ENCODE measurements around the gene ZPLD1.

ZPLD1 gene

DNA sequence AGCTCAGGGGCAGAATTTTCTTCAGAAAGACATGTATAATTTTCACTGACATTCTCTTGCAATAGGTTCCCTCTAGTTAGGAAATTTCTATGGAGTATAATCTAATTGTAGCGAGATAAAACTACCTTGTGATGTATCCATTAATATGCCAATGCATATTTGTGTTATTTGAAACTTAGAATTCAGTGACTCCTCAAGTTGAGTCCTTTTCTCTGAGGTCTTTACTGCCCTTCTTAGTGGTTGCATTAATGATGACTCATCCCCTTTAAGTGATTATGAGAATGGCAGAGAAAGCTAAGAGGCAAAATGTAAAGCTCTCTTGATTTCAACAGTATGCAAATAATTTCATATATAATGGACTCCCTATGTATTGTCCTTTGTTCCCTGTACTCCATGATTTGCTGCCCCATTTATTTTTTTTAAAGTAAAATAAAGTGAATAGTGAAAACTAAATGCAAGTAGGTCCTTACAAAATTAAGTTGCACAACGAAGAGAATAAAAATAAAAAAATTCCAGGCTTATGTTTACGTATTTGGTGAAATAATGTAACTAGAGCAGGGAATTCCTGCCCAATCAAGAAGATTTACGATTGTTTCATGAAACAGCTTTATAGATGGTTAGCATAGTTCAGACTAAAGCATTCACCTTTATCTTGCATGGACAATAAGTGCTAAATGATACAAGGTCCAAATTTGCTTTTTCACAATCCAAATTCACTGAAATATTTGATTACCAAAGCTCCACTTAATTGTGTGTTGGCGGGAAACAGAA is 78.1 kb downstream of the ZPLD1 start:
- DNase-seq (ENCODE audit: low read depth): no peak

DNA sequence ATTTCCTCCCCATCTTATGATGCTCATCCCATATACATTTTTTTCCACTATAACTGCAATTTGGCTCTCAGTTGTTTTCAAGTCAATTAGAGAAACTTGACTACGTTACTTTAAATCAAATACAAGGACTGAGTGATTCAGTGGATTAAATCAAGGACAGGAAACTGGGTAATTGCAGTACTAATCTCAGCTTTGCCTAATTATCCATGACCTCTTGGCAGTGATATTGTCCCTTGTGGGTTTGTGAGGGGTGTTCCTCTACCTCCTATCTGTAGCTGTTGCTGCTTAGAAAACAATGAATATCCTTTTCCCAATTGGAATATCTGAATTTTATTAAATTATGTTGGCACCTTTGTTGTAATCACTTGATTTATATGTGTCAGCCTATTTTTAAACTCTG is 79.4 kb downstream of the ZPLD1 start:
- no peak overlapping the region for H3K4me3 ChIP-seq (ENCODE audit: low read depth, low read length)
- DNase-seq (ENCODE audit: low read depth): no peak

More for the DNA sequence above, 78.1 kb downstream of the ZPLD1 start:
- H3K4me3 ChIP-seq (ENCODE audit: low read depth, low read length): no peak overlapping the region

DNA sequence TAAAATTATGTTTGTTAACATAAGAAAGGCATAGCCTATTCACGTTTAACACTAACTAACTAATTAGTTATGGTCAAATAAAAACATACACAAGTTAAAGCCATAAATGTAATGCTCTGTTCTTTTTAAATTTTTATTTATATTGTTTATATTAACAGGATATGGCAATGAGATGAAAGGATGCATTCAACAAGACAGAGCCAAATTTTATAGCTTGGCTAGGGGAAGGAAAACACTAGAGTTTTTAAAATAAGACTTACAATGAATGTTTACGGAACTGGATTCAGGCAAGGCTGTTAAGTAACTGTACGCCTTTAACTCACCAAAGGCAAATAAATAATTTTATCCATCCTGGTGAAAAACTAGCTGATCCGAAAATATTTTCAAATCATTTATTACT is 86.4 kb downstream of the ZPLD1 start:
- DNase-seq (ENCODE audit: low read depth): no peak
- H3K4me3 ChIP-seq (ENCODE audit: low read depth, low read length): no peak overlapping the region

- no peak overlapping the region for H3K4me3 ChIP-seq (ENCODE audit: low read depth, low read length)
- DNase-seq (ENCODE audit: low read depth): no peak
Observed at GRCh38 chr3:102525624-102526023, 90.8 kb downstream of the ZPLD1 start.

DNA sequence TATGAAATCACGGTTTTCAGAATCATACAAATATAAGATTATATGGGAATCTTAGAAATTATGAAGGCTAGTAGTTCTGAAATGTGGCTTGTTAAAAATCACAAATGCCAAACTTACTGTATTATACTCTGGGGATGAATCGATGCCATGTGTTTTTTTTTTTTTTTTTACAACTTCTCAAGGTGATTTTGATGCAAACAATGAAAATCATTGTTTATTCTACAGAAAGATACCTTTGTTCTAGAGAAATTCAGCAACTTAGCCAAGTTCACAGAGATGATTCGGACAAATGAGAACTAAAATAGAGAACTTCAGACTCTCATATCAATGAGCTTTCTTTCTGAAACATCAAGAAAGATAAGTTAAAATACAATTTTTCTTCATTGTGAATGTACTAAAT is 92.0 kb downstream of the ZPLD1 start:
- H3K4me3 ChIP-seq (ENCODE audit: low read depth, low read length): no peak overlapping the region
- DNase-seq (ENCODE audit: low read depth): no peak

- H3K4me3 ChIP-seq (ENCODE audit: low read depth, low read length): no peak overlapping the region
- no peak for DNase-seq (ENCODE audit: low read depth)
Observed at GRCh38 chr3:102528727-102529126, 93.9 kb downstream of the ZPLD1 start.
